CD14-positive monocyte (primary cell): Measurements from ENCODE around the gene SNX2. TPM values are rescaled to one million over a fixed set of nuclear protein-coding genes. Genes with fewer than 3 reads are reported as not detected.

Experiments used
- DNase-seq, 3 donors: peaks; one replicate each; pipeline ENCODE4 v3.0.0-alpha.2; 2011 to 2022
- H2AFZ ChIP-seq: 2 replicates; pipeline ENCODE4 v1.6.0; 2012; ENCODE audit warnings: mild to moderate bottlenecking, low read depth, low read length, inconsistent platforms; ENCODE audit not compliant: insufficient read depth, poor library complexity, severe bottlenecking
- H3K27ac ChIP-seq, 2 donors: 1 replicate in 1 of 2; 2 replicates in 1 of 2; pipeline ENCODE4 v1.5.1; 2012 to 2013; ENCODE audit warnings: low read length in 2 of 2, control low read depth in 1 of 2, inconsistent platforms in 1 of 2, low read depth in 1 of 2, mild to moderate bottlenecking in 1 of 2
- H3K27me3 ChIP-seq, 2 donors: one replicate each; pipeline versions ENCODE4 v1.6.0 to v1.6.1; 2011 to 2013; ENCODE audit warnings: low read length in 2 of 2; ENCODE audit not compliant: control insufficient read depth in 2 of 2, insufficient read depth in 2 of 2
- H3K36me3 ChIP-seq, 2 donors: replicated peaks in 1 of 2; 1 replicate in 1 of 2; 2 replicates in 1 of 2; pipeline versions ENCODE4 v1.5.1 to v1.6.1; 2012 to 2013; ENCODE audit warnings: low read length in 2 of 2, control low read depth in 1 of 2, inconsistent platforms in 1 of 2, mild to moderate bottlenecking in 1 of 2; ENCODE audit not compliant: insufficient read depth in 2 of 2, control insufficient read depth in 1 of 2
- H3K4me1 ChIP-seq, 2 donors: 1 replicate in 1 of 2; 2 replicates in 1 of 2; pipeline versions ENCODE4 v1.5.1 to v1.6.1; 2012 to 2013; ENCODE audit warnings: low read length in 2 of 2, control low read depth in 1 of 2, inconsistent platforms in 1 of 2, mild to moderate bottlenecking in 1 of 2, moderate library complexity in 1 of 2; ENCODE audit not compliant: insufficient read depth in 2 of 2, control insufficient read depth in 1 of 2
- H3K4me2 ChIP-seq: replicated peaks from 2 replicates; pipeline ENCODE3; 2012; ENCODE audit warnings: low read length, moderate library complexity, mild to moderate bottlenecking; ENCODE audit not compliant: poor library complexity, severe bottlenecking; ENCODE audit errors: extremely low read depth
- H3K4me3 ChIP-seq, 3 experiments: fragments of 200-600 bp in 1 of 3; sonication (generic) in 1 of 3; replicated peaks in 1 of 3; 1 replicate in 2 of 3; 2 replicates in 1 of 3; pipeline ENCODE4 v1.5.1; 2011 to 2013; ENCODE audit warnings: low read length in 3 of 3, mild to moderate bottlenecking in 3 of 3, control low read depth in 2 of 3, low read depth in 2 of 3, inconsistent platforms in 1 of 3, moderate library complexity in 1 of 3
- H3K79me2 ChIP-seq: 2 replicates; pipeline ENCODE4 v1.6.0; 2012; ENCODE audit warnings: mild to moderate bottlenecking, control low read depth, inconsistent platforms, low read length, moderate library complexity; ENCODE audit not compliant: insufficient read depth
- H3K9ac ChIP-seq: 2 replicates; pipeline ENCODE4 v1.6.0; 2017; ENCODE audit warnings: low read length, mild to moderate bottlenecking; ENCODE audit not compliant: insufficient read depth, poor library complexity, severe bottlenecking
- H3K9me3 ChIP-seq, 2 donors: replicated peaks in 1 of 2; 1 replicate in 1 of 2; 2 replicates in 1 of 2; pipeline versions ENCODE4 v1.5.1 to v1.6.1; 2012 to 2013; ENCODE audit warnings: low read length in 2 of 2, control low read depth in 1 of 2; ENCODE audit not compliant: control insufficient read depth in 1 of 2, insufficient read depth in 1 of 2
- H4K20me1 ChIP-seq: 2 replicates; pipeline ENCODE4 v1.6.0; 2012; ENCODE audit warnings: mild to moderate bottlenecking, low read length, control low read depth, moderate library complexity; ENCODE audit not compliant: insufficient read depth
- H3K27ac Mint-ChIP-seq, 7 donors: one replicate each; pipeline ENCODE4 v1.8.0; 2020; ENCODE audit warnings: mild to moderate bottlenecking in 7 of 7, mixed read lengths in 7 of 7, moderate library complexity in 6 of 7, inconsistent platforms in 2 of 7
- H3K27me3 Mint-ChIP-seq, 3 donors: one replicate each; pipeline ENCODE4 v1.8.0; 2021 to 2022; ENCODE audit warnings: low read depth in 3 of 3, mild to moderate bottlenecking in 3 of 3, mixed read lengths in 3 of 3, moderate library complexity in 3 of 3, inconsistent platforms in 1 of 3
- H3K36me3 Mint-ChIP-seq, 2 donors: one replicate each; pipeline ENCODE4 v1.8.0; 2020; ENCODE audit warnings: mixed read lengths in 2 of 2, inconsistent platforms in 1 of 2, mild to moderate bottlenecking in 1 of 2
- H3K4me1 Mint-ChIP-seq: one replicate; pipeline ENCODE4 v1.8.0; 2020; ENCODE audit warnings: mild to moderate bottlenecking, mixed read lengths
- H3K4me3 Mint-ChIP-seq, 2 donors: one replicate each; pipeline ENCODE4 v1.8.0; 2020; ENCODE audit warnings: mild to moderate bottlenecking in 2 of 2, mixed read lengths in 2 of 2, moderate library complexity in 1 of 2
- H3K9me3 Mint-ChIP-seq, 7 donors: one replicate each; pipeline ENCODE4 v1.8.0; 2020 to 2022; ENCODE audit warnings: mixed read lengths in 7 of 7, mild to moderate bottlenecking in 6 of 7, moderate library complexity in 6 of 7, inconsistent platforms in 2 of 7
- CTCF ChIP-seq: fragments of 200-600 bp; IDR thresholded peaks from one replicate; pipeline ENCODE4 v1.8.0; 2022; ENCODE audit warnings: antibody characterized with exemption, mild to moderate bottlenecking
- WGBS: methylation state at CpG from one replicate; pipeline ENCODE4 v1.1.5; 2013; ENCODE audit warnings: missing lambda C conversion rate; ENCODE audit not compliant: insufficient coverage; 5-methylcytosine and 5-hydroxymethylcytosine counted together
- intact Hi-C, 2 donors: fragments of 100-400 bp; cut with micrococcal nuclease; formaldehyde crosslinking; loops; one replicate each; pipeline versions ENCODE4 v1.15.0 to v1.15.1; 2023
- polyA plus RNA-seq, 3 donors: library from polyadenylated mRNA; depleted of rRNA in 1 of 3; unstranded in 2 of 3; stranded (reverse) in 1 of 3; fragments of 300-500 nt in 2 of 3; fragments of >200 nt in 1 of 3; fragmentation: Illumina TruSeq in 2 of 3; gene quantifications; 1 replicate in 2 of 3; 2 replicates in 1 of 3; pipeline ENCODE4 v1.2.3, GENCODE V29; 2012 to 2021

The SNX2 gene
- polyA plus RNA-seq, 3 donors, result 84.6 to 264 (median 263) TPM

GRCh38 chr5:122778157-122778556 lies 3.3 kb downstream of the SNX2 start:
- DNase-seq, result no peak
- Histone ChIP-seq H3K79me2 (peaks cover 82% of the 10 kb centered on the region), H3K27me3 (no peaks in the 10 kb centered on the region), H3K36me3 (peaks cover 0 to 4% of the 10 kb centered on the region in 2 donors), H3K4me2 (peak overlapping the region; percentile 78), H3K27ac (peak overlapping the region in 1 of 2 donors; percentile 12), H3K4me1 (peaks cover 30 to 40% of the 10 kb centered on the region in 2 donors), H3K9me3 (no peaks in the 10 kb centered on the region), H4K20me1 (peaks cover 74% of the 10 kb centered on the region), H2AFZ (no peak overlapping the region), H3K9ac (no peak overlapping the region), H3K4me3 (peak overlapping the region in 1 of 3 experiments; percentile 98)
- no CpG with 5 or more reads among the region's 4 CpGs for WGBS
- intact Hi-C loops, result loop anchor here in 1 of 2 donors (10.0 kb wide), 1 partner anchor 73 kb away; no protein-coding TSS in a partner anchor
- Mint-ChIP-seq H3K4me3 (peak overlapping the region in 1 of 2 donors; percentile 12), H3K36me3 (peaks cover 3 to 25% of the 10 kb centered on the region in 2 donors), H3K27ac (peak overlapping the region in 1 of 7 donors; percentile 84), H3K4me1 (peaks cover 49% of the 10 kb centered on the region), H3K9me3 (peaks cover 0 to 4% (median 0%) of the 10 kb centered on the region in 7 donors), H3K27me3 (no peaks in the 10 kb centered on the region)
- no peak for TF ChIP-seq CTCF

- Histone ChIP-seq H3K79me2 (peaks cover 95% of the 10 kb centered on the region), H3K9ac (no peak overlapping the region), H3K4me3 (no peak overlapping the region), H3K27me3 (no peaks in the 10 kb centered on the region), H3K36me3 (peaks cover 0 to 4% of the 10 kb centered on the region in 2 donors), H3K4me1 (peaks cover 17 to 28% of the 10 kb centered on the region in 2 donors), H3K27ac (peak overlapping the region in 1 of 2 donors; percentile 33), H4K20me1 (peaks cover 86% of the 10 kb centered on the region), H2AFZ (no peak overlapping the region), H3K9me3 (no peaks in the 10 kb centered on the region), H3K4me2 (no peak overlapping the region)
- intact Hi-C loops, result loop anchor here in 1 of 2 donors (10.0 kb wide), 1 partner anchor 75 kb away; no protein-coding TSS in a partner anchor
- Mint-ChIP-seq H3K4me3 (no peak overlapping the region), H3K4me1 (peaks cover 40% of the 10 kb centered on the region), H3K27me3 (no peaks in the 10 kb centered on the region), H3K27ac (peak overlapping the region in 3 of 7 donors; percentile 59 to 77 (median 75)), H3K9me3 (peaks cover 0 to 4% (median 0%) of the 10 kb centered on the region in 7 donors), H3K36me3 (peaks cover 3 to 25% of the 10 kb centered on the region in 2 donors)
- DNase-seq, result no peak
- TF ChIP-seq CTCF, result no peak
- WGBS, result 80% methylated on average over 1 of the region's 4 CpGs
These were observed 4.6 kb downstream of the SNX2 start for GRCh38 chr5:122779451-122779850.
